A673 (cell line): ENCODE measurements around the gene AGTPBP1. TPM values are rescaled to one million over a fixed set of nuclear protein-coding genes. Genes with fewer than 3 reads are reported as not detected.

Experiments used
- BruUV-seq: library from RNA; stranded (reverse); fragments of 400-500 nt; replicated peaks from 2 replicates; lab custom pipeline; 2021; lab: Mats Ljungman, UMichigan
- CTCF ChIA-PET: fragments of 300-600 bp; sonication (Branson Sonifier 250); formaldehyde crosslinking; loops from one replicate; lab custom pipeline; 2022; ENCODE audit warnings: antibody characterized with exemption; lab: Charles Lee
- POLR2A ChIA-PET: fragments of 300-600 bp; sonication (Branson Sonifier 250); formaldehyde crosslinking; loops from one replicate; lab custom pipeline; 2022; ENCODE audit warnings: antibody characterized with exemption; ENCODE audit not compliant: low non-redundant PET; lab: Charles Lee
- DNase-seq: peaks from one replicate; pipeline ENCODE4 v3.0.0-alpha.2; 2015; ENCODE audit warnings: low spot score
- H3K27ac ChIP-seq: fragments of 200-600 bp; sonication (generic); 2 replicates; pipeline ENCODE4 v1.5.1; 2016; ENCODE audit warnings: mixed run types, low read depth, mild to moderate bottlenecking, mixed read lengths, antibody characterized with exemption, low read length; ENCODE audit not compliant: poor library complexity, severe bottlenecking
- H3K27me3 ChIP-seq: fragments of 200-600 bp; sonication (generic); replicated peaks from 2 replicates; pipeline ENCODE4 v1.6.1; 2017; ENCODE audit warnings: mixed run types, low read depth, mild to moderate bottlenecking, mixed read lengths, antibody characterized with exemption, low read length; ENCODE audit not compliant: insufficient read depth, poor library complexity
- H3K36me3 ChIP-seq: fragments of 200-600 bp; sonication (generic); 2 replicates; pipeline ENCODE4 v1.6.1; 2016; ENCODE audit warnings: mixed run types, mild to moderate bottlenecking, mixed read lengths, antibody characterized with exemption, low read length; ENCODE audit not compliant: insufficient read depth, poor library complexity, severe bottlenecking
- H3K4me1 ChIP-seq: fragments of 200-600 bp; sonication (generic); 2 replicates; pipeline ENCODE4 v1.6.1; 2017; ENCODE audit warnings: mixed run types, mild to moderate bottlenecking, mixed read lengths, antibody characterized with exemption, low read length; ENCODE audit not compliant: insufficient read depth, poor library complexity, severe bottlenecking
- H3K4me3 ChIP-seq: fragments of 200-600 bp; sonication (generic); 2 replicates; pipeline ENCODE4 v1.5.1; 2016; ENCODE audit warnings: low read depth, mixed run types, mild to moderate bottlenecking, mixed read lengths, low read length; ENCODE audit not compliant: poor library complexity, severe bottlenecking
- H3K9me3 ChIP-seq: fragments of 200-600 bp; sonication (generic); 2 replicates; pipeline ENCODE4 v1.6.1; 2016; ENCODE audit warnings: mixed run types, low read depth, mild to moderate bottlenecking, mixed read lengths, antibody characterized with exemption, low read length; ENCODE audit not compliant: poor library complexity, severe bottlenecking
- CTCF ChIP-seq: fragments of 300-800, 200-600 bp; sonication (generic); conservative IDR thresholded peaks from 2 replicates; pipeline ENCODE4 v1.5.1; 2017; ENCODE audit warnings: low read depth, mild to moderate bottlenecking, antibody characterized with exemption, low read length, moderate library complexity, mixed read lengths
- EZH2 ChIP-seq: fragments of 200-600 bp; sonication (generic); IDR thresholded peaks from 2 replicates; pipeline ENCODE4 v1.6.1; 2017; ENCODE audit warnings: borderline replicate concordance, low read depth, mild to moderate bottlenecking, mixed read lengths, antibody characterized with exemption, low read length; ENCODE audit not compliant: poor library complexity, severe bottlenecking
- intact Hi-C: fragments of 100-400 bp; cut with micrococcal nuclease; formaldehyde crosslinking; loops from one replicate; pipeline ENCODE4 v1.10.0; 2022; ENCODE audit not compliant: unreplicated experiment
- total RNA-seq: library from RNA; stranded (reverse); gene quantifications from 2 replicates; pipeline ENCODE4 v1.2.3, GENCODE V29; 2021

AGTPBP1 gene
- total RNA-seq, 1 experiment from 2014 or later, result 24.7 TPM

DNA sequence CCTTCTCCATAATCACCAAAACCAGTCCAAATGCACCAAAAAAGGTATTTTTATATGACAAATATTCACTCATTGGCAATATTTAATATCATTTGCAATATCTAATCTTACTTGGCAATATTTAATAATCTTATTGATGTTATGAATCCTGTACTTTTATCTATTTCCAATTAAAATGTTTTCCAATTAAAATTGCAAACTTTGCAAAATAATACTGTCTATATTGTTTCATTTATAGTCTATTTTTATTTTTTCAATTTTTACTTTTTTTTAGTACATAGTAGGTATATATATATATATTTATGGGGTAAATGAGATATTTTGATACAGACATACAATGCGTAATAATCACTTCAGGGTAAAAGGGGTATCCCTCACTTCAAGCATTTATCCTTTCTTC lies 109.9 kb downstream of the AGTPBP1 start:
- ChIA-PET POLR2A (no interaction called here), CTCF (no interaction called here)
- no peaks in the 10 kb centered on the region for H3K27me3 ChIP-seq
- intact Hi-C loops, result no loop called here
- no peak for TF ChIP-seq EZH2
- H3K36me3 ChIP-seq, result no peaks in the 10 kb centered on the region
- H3K9me3 ChIP-seq, result no peaks in the 10 kb centered on the region
- H3K27ac ChIP-seq, result no peak overlapping the region
- BruUV-seq, result no TSS peak
- no peak overlapping the region for H3K4me3 ChIP-seq
- DNase-seq, result no peak
- H3K4me1 ChIP-seq, result no peaks in the 10 kb centered on the region

- no peak for DNase-seq
- H3K4me1 ChIP-seq, result no peaks in the 10 kb centered on the region
- H3K9me3 ChIP-seq, result no peaks in the 10 kb centered on the region
- TF ChIP-seq CTCF, result no peak
- TF ChIP-seq EZH2, result no peak
- CTCF ChIA-PET, result no interaction called here
- no peak overlapping the region for H3K27ac ChIP-seq
- H3K27me3 ChIP-seq, result no peaks in the 10 kb centered on the region
- intact Hi-C loops, result no loop called here
- H3K4me3 ChIP-seq, result no peak overlapping the region
- POLR2A ChIA-PET, result no interaction called here
- no TSS peak for BruUV-seq
- H3K36me3 ChIP-seq, result no peaks in the 10 kb centered on the region
These were observed 111.1 kb downstream of the AGTPBP1 start for GRCh38 chr9:85630676-85631075.

- POLR2A ChIA-PET, result no interaction called here
- CTCF ChIA-PET, result no interaction called here
- Histone ChIP-seq H3K4me1 (no peaks in the 10 kb centered on the region), H3K36me3 (no peaks in the 10 kb centered on the region), H3K27me3 (no peaks in the 10 kb centered on the region), H3K9me3 (no peaks in the 10 kb centered on the region), H3K27ac (no peak overlapping the region), H3K4me3 (no peak overlapping the region)
- no peak for DNase-seq
- no TSS peak for BruUV-seq
- intact Hi-C loops, result loop anchor here (10.0 kb wide), 2 partner anchors 178 to 192 kb away; no protein-coding TSS in a partner anchor
- TF ChIP-seq CTCF (no peak), EZH2 (no peak)
These were observed 124.5 kb downstream of the AGTPBP1 start for GRCh38 chr9:85617141-85617670.

GRCh38 chr9:85615792-85616191 lies 126.0 kb downstream of the AGTPBP1 start:
- H3K4me3 ChIP-seq, result no peak overlapping the region
- TF ChIP-seq EZH2, result no peak
- TF ChIP-seq CTCF, result no peak
- CTCF ChIA-PET, result no interaction called here
- no peaks in the 10 kb centered on the region for H3K9me3 ChIP-seq
- POLR2A ChIA-PET, result no interaction called here
- no peak overlapping the region for H3K27ac ChIP-seq
- intact Hi-C loops, result loop anchor here (10.0 kb wide), 2 partner anchors 179 to 191 kb away; no protein-coding TSS in a partner anchor
- no peaks in the 10 kb centered on the region for H3K36me3 ChIP-seq
- BruUV-seq, result no TSS peak
- H3K4me1 ChIP-seq, result no peaks in the 10 kb centered on the region
- no peaks in the 10 kb centered on the region for H3K27me3 ChIP-seq
- no peak for DNase-seq
